ENCODE results near the gene RUNX3.

The RUNX3 gene

GRCh38 chr1:24963099-24963872 lies 33.2 kb upstream of the RUNX3 start:
- no peak for DNase-seq

- DNase-seq = no peak
These were observed 32.1 kb upstream of the RUNX3 start for GRCh38 chr1:24961961-24962861.

- DNase-seq = no peak
These were observed 31.3 kb upstream of the RUNX3 start for GRCh38 chr1:24961334-24961733.

- DNase-seq = no peak
These were observed 30.2 kb upstream of the RUNX3 start for GRCh38 chr1:24960071-24960801.

- no peak for DNase-seq
These were observed 29.5 kb upstream of the RUNX3 start for GRCh38 chr1:24959623-24959975.

GRCh38 chr1:24958766-24959622 lies 28.9 kb upstream of the RUNX3 start:
- no peak for DNase-seq

GRCh38 chr1:24957808-24958752 lies 28.0 kb upstream of the RUNX3 start:
- DNase-seq = no peak

- DNase-seq = no peak
These were observed 27.1 kb upstream of the RUNX3 start for GRCh38 chr1:24957016-24957807.

- no peak for DNase-seq
These were observed 25.8 kb upstream of the RUNX3 start for GRCh38 chr1:24955779-24956365.

- DNase-seq = no peak
These were observed 25.1 kb upstream of the RUNX3 start for GRCh38 chr1:24955161-24955560.

- DNase-seq = no peak
These were observed 24.6 kb upstream of the RUNX3 start for GRCh38 chr1:24954631-24955030.

- DNase-seq = no peak
These were observed 23.9 kb upstream of the RUNX3 start for GRCh38 chr1:24954022-24954421.

GRCh38 chr1:24952413-24952841 lies 22.4 kb upstream of the RUNX3 start:
- no peak for DNase-seq

- no peak for DNase-seq
These were observed 21.8 kb upstream of the RUNX3 start for GRCh38 chr1:24951810-24952412.

- DNase-seq = no peak
These were observed 21.3 kb upstream of the RUNX3 start for GRCh38 chr1:24951337-24951736.

GRCh38 chr1:24949331-24949881 lies 19.3 kb upstream of the RUNX3 start:
- no peak for DNase-seq

GRCh38 chr1:24948079-24948827 lies 18.2 kb upstream of the RUNX3 start:
- DNase-seq = no peak

- no peak for DNase-seq
These were observed 17.0 kb upstream of the RUNX3 start for GRCh38 chr1:24946861-24947658.

Data from NCI-H1105 treated with DMSO at 0.1 percent for 48 hours (cell line).